Prostate gland (tissue), 2 donors: ENCODE measurements around the gene MUC5AC.

Experiments
- POLR2A ChIP-seq: fragments of 450-650 bp; IDR thresholded peaks from one replicate; pipeline ENCODE4 v1.6.1; 2016; ENCODE audit warnings: antibody characterized with exemption, mild to moderate bottlenecking
- POLR2AphosphoS5 ChIP-seq: sonication (generic); formaldehyde crosslinking; IDR thresholded peaks from one replicate; pipeline ENCODE4 v1.6.1; 2017; ENCODE audit warnings: antibody characterized with exemption
- TF ChIP-seq, protein P1 (sequence below), 4 experiments: fragments of 200-600 bp in 2 of 4; fragments of 450-650 bp in 2 of 4; sonication (generic) in 2 of 4; IDR thresholded peaks; 1 replicate in 3 of 4; 2 replicates in 1 of 4; pipeline ENCODE4 v1.5.1; 2016 to 2019; ENCODE audit warnings: antibody characterized with exemption in 4 of 4, mild to moderate bottlenecking in 2 of 4, moderate library complexity in 2 of 4

DNA sequence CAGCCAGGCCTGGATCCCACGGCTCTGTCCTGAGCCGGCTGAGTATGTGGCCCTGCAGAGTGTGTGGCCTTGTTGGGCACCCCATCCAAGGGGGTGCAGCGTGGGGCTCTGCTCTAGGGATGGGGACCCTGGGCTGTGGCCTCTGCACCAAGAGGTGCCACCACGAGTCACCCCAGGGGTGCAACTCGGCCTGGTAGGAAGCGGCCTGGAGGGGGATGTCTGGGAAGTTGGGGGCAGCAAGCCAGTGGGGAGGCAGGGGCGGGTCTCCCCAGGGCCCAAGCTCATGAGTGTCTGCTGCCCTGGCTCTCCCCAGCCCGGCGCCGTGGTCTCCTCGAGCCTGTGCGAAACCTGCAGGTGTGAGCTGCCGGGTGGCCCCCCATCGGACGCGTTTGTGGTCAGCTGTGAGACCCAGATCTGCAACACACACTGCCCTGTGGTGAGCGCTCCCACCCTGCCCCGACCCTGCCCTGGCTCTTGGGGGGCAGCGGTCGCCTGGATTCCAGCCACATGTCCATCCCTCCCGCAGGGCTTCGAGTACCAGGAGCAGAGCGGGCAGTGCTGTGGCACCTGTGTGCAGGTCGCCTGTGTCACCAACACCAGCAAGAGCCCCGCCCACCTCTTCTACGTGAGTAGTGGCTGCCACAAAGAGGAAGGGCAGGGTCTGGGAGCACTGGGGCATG, 40.9 kb downstream of the MUC5AC start:
- TF ChIP-seq, protein P1, sequence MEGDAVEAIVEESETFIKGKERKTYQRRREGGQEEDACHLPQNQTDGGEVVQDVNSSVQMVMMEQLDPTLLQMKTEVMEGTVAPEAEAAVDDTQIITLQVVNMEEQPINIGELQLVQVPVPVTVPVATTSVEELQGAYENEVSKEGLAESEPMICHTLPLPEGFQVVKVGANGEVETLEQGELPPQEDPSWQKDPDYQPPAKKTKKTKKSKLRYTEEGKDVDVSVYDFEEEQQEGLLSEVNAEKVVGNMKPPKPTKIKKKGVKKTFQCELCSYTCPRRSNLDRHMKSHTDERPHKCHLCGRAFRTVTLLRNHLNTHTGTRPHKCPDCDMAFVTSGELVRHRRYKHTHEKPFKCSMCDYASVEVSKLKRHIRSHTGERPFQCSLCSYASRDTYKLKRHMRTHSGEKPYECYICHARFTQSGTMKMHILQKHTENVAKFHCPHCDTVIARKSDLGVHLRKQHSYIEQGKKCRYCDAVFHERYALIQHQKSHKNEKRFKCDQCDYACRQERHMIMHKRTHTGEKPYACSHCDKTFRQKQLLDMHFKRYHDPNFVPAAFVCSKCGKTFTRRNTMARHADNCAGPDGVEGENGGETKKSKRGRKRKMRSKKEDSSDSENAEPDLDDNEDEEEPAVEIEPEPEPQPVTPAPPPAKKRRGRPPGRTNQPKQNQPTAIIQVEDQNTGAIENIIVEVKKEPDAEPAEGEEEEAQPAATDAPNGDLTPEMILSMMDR (IDR thresholded peaks at IDR 0.05): no peak
- TF ChIP-seq POLR2A: no peak
- no peak for TF ChIP-seq POLR2AphosphoS5
